GM15510 (cell line): ENCODE data around the gene SLC38A4.

Experiments used
- POLR2A ChIP-seq: IDR thresholded peaks from 3 replicates; pipeline ENCODE4 v1.6.1; 2011; ENCODE audit warnings: borderline replicate concordance; ENCODE audit not compliant: insufficient read length; ENCODE audit errors: extremely low read depth

The SLC38A4 gene

GRCh38 chr12:46749322-46749721 lies 76.5 kb downstream of the SLC38A4 start:
- TF ChIP-seq POLR2A, result no peak

GRCh38 chr12:46744283-46744682 lies 81.5 kb downstream of the SLC38A4 start:
- TF ChIP-seq POLR2A, result no peak

- no peak for TF ChIP-seq POLR2A
These were observed 82.3 kb downstream of the SLC38A4 start for GRCh38 chr12:46743456-46743855.

GRCh38 chr12:46725332-46725731 lies 100.5 kb downstream of the SLC38A4 start:
- no peak for TF ChIP-seq POLR2A

GRCh38 chr12:46723629-46724419 lies 102.0 kb downstream of the SLC38A4 start:
- TF ChIP-seq POLR2A, result no peak

- TF ChIP-seq POLR2A, result no peak
These were observed 103.2 kb downstream of the SLC38A4 start for GRCh38 chr12:46722394-46723185.

- no peak for TF ChIP-seq POLR2A
These were observed 107.3 kb downstream of the SLC38A4 start for GRCh38 chr12:46718495-46718894.

GRCh38 chr12:46717868-46718267 lies 107.9 kb downstream of the SLC38A4 start:
- no peak for TF ChIP-seq POLR2A

- no peak for TF ChIP-seq POLR2A
These were observed 108.6 kb downstream of the SLC38A4 start for GRCh38 chr12:46717159-46717558.
